ENCODE results near the gene CA14.
"Not testable (repeated sequence)": the region's sequence is repeated elsewhere in the genome, so short reads cannot be mapped to it uniquely, and the experiment has no call there.

The CA14 gene

GRCh38 chr1:150235294-150235851 is 22.2 kb upstream of the CA14 start:
- Histone ChIP-seq H3F3A (ENCODE audit: insufficient read depth, low read length) (peaks cover 32% of the 10 kb centered on the region), H3K4me3 (ENCODE audit: low read length) (peak overlapping the region; percentile 88), H3K79me2 (ENCODE audit: low read length) (peaks cover 55% of the 10 kb centered on the region), H3K9me3 (replicated peaks; ENCODE audit: insufficient read depth, low read length) (no peaks in the 10 kb centered on the region), H2AFZ (ENCODE audit: low read length) (peak overlapping the region; percentile 54), H3K27me3 (replicated peaks; ENCODE audit: insufficient read depth, low read length) (no peaks in the 10 kb centered on the region), H4K20me1 (ENCODE audit: insufficient read depth, low read length) (peaks cover 7% of the 10 kb centered on the region; the same call in 1 of the 2 replicates), H3K4me2 (ENCODE audit: low read depth, low read length) (peak overlapping the region; percentile 69), H3K4me1 (ENCODE audit: low read length) (peaks cover 13% of the 10 kb centered on the region), H3K36me3 (replicated peaks; ENCODE audit: insufficient read depth, low read length) (peaks cover 1% of the 10 kb centered on the region; the same call in 1 of the 2 replicates), H3K27ac (ENCODE audit: low read length) (peak overlapping the region; percentile 92), H3K9me2 (replicated peaks; ENCODE audit: insufficient read depth, low read length) (no peaks in the 10 kb centered on the region), H3K9ac (ENCODE audit: low read length) (peak overlapping the region; percentile 93)
- TF ChIP-seq CTCF (IDR thresholded peaks at IDR 0.05; ENCODE audit: low read length) (peak; percentile 11; the same call in 1 of the 2 replicates), EZH2phosphoT487 (IDR thresholded peaks at IDR 0.05; ENCODE audit: low read length) (no peak), EZH2 (optimal IDR thresholded peaks at IDR 0.05; ENCODE audit: low read depth, low read length) (no peak)
- peak; percentile 35 for DNase-seq

- TF ChIP-seq EZH2 (optimal IDR thresholded peaks at IDR 0.05; ENCODE audit: low read depth, low read length) = no peak
- no peak for TF ChIP-seq EZH2phosphoT487 (IDR thresholded peaks at IDR 0.05; ENCODE audit: low read length)
- TF ChIP-seq CTCF (IDR thresholded peaks at IDR 0.05; ENCODE audit: low read length) = peak; percentile 49; the same call in 1 of the 2 replicates
Measured at GRCh38 chr1:150235852-150236613, 21.5 kb upstream of the CA14 start, which contains the start of gene ANP32E. TSS of gene ANP32E (minus strand) at chr1:150236112. CDS start at chr1:150235786, 326 bp downstream.

GRCh38 chr1:150236614-150237100 is 20.9 kb upstream of the CA14 start:
- Histone ChIP-seq H3K4me1 (ENCODE audit: low read length) (peaks cover 13% of the 10 kb centered on the region), H3K36me3 (replicated peaks; ENCODE audit: insufficient read depth, low read length) (no peaks in the 10 kb centered on the region), H3K4me3 (ENCODE audit: low read length) (peak overlapping the region; percentile 59), H2AFZ (ENCODE audit: low read length) (peak overlapping the region; percentile 39), H3K9me2 (replicated peaks; ENCODE audit: insufficient read depth, low read length) (no peaks in the 10 kb centered on the region), H3K79me2 (ENCODE audit: low read length) (peaks cover 42% of the 10 kb centered on the region), H3K9me3 (replicated peaks; ENCODE audit: insufficient read depth, low read length) (no peaks in the 10 kb centered on the region), H3F3A (ENCODE audit: insufficient read depth, low read length) (peaks cover 29% of the 10 kb centered on the region), H3K27ac (ENCODE audit: low read length) (peak overlapping the region; percentile 92), H3K9ac (ENCODE audit: low read length) (peak overlapping the region; percentile 57), H4K20me1 (ENCODE audit: insufficient read depth, low read length) (0 out of 2 replicates have a peak, but pooled peaks cover 5% of the 10 kb centered on the region), H3K4me2 (ENCODE audit: low read depth, low read length) (peak overlapping the region; percentile 53), H3K27me3 (replicated peaks; ENCODE audit: insufficient read depth, low read length) (no peaks in the 10 kb centered on the region)
- TF ChIP-seq EZH2 (optimal IDR thresholded peaks at IDR 0.05; ENCODE audit: low read depth, low read length) (no peak), EZH2phosphoT487 (IDR thresholded peaks at IDR 0.05; ENCODE audit: low read length) (no peak), CTCF (IDR thresholded peaks at IDR 0.05; ENCODE audit: low read length) (peak; percentile 3; the same call in 1 of the 2 replicates)
- DNase-seq = no peak

More at GRCh38 chr1:150235852-150236613, 21.5 kb upstream of the CA14 start, which contains the start of gene ANP32E:
- Histone ChIP-seq H3F3A (ENCODE audit: insufficient read depth, low read length) (peaks cover 32% of the 10 kb centered on the region), H4K20me1 (ENCODE audit: insufficient read depth, low read length) (peaks cover 6% of the 10 kb centered on the region; the same call in 1 of the 2 replicates), H3K79me2 (ENCODE audit: low read length) (peaks cover 48% of the 10 kb centered on the region), H3K9ac (ENCODE audit: low read length) (peak within 1 kb of the TSS; percentile 93), H3K9me3 (replicated peaks; ENCODE audit: insufficient read depth, low read length) (no peaks in the 10 kb centered on the region), H2AFZ (ENCODE audit: low read length) (peak within 1 kb of the TSS; percentile 54), H3K9me2 (replicated peaks; ENCODE audit: insufficient read depth, low read length) (no peaks in the 10 kb centered on the region), H3K27ac (ENCODE audit: low read length) (peak within 1 kb of the TSS; percentile 92), H3K27me3 (replicated peaks; ENCODE audit: insufficient read depth, low read length) (no peaks in the 10 kb centered on the region), H3K4me2 (ENCODE audit: low read depth, low read length) (peak within 1 kb of the TSS; percentile 69), H3K4me1 (ENCODE audit: low read length) (peaks cover 13% of the 10 kb centered on the region), H3K4me3 (ENCODE audit: low read length) (peak within 1 kb of the TSS; percentile 88), H3K36me3 (replicated peaks; ENCODE audit: insufficient read depth, low read length) (no peaks in the 10 kb centered on the region; the same call in 1 of the 2 replicates)
- DNase-seq = peak; percentile 100

DNA sequence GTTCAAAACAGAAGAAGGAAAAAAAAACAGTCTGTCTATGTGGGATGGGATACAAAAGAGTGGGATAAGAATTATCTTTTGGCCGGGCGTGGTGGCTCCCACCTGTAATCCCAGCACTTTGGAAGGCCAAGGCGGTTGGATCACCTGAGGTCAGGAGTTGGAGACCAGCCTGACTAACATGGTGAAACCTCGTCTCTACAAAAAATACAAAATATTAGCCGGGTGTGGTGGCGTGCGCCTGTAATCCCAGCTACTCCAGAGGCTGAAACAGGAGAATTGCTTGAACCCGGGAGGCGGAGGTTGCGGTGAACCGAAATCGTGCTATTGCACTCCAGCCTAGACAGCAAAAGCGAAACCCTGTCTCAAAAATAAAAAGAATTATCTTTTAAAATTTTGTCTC is 20.4 kb upstream of the CA14 start:
- H3K4me3 ChIP-seq (ENCODE audit: low read length); H4K20me1 ChIP-seq (ENCODE audit: insufficient read depth, low read length); H3K9me3 ChIP-seq (replicated peaks; ENCODE audit: insufficient read depth, low read length); H3K9ac ChIP-seq (ENCODE audit: low read length); H3K9me2 ChIP-seq (replicated peaks; ENCODE audit: insufficient read depth, low read length); DNase-seq; H3K36me3 ChIP-seq (replicated peaks; ENCODE audit: insufficient read depth, low read length); H3K27me3 ChIP-seq (replicated peaks; ENCODE audit: insufficient read depth, low read length): not testable (repeated sequence)
- Histone ChIP-seq H3K79me2 (ENCODE audit: low read length) (peaks cover 37% of the 10 kb centered on the region), H2AFZ (ENCODE audit: low read length) (peak overlapping the region; percentile 39; the same call in 1 of the 2 replicates), H3K4me2 (ENCODE audit: low read depth, low read length) (peak overlapping the region; percentile 53), H3F3A (ENCODE audit: insufficient read depth, low read length) (peaks cover 27% of the 10 kb centered on the region), H3K4me1 (ENCODE audit: low read length) (peaks cover 13% of the 10 kb centered on the region), H3K27ac (ENCODE audit: low read length) (peak overlapping the region; percentile 92; the same call in 1 of the 2 replicates)
